Uterus (tissue), 4 donors: ENCODE measurements around the gene INSRR. TPM values are rescaled to one million over a fixed set of nuclear protein-coding genes. Genes with fewer than 3 reads are reported as not detected.

Source experiments
- DNase-seq, 2 donors: peaks; one replicate each; pipeline ENCODE4 v3.0.0-alpha.2; 2019 to 2020
- H3K27ac ChIP-seq, 2 donors: fragments of 200-600 bp; sonication (generic); 1 replicate in 1 of 2; 2 replicates in 1 of 2; pipeline ENCODE4 v1.5.1; 2016 to 2018
- H3K27me3 ChIP-seq, 2 donors: fragments of 200-600 bp; sonication (generic); one replicate each; pipeline ENCODE4 v1.5.1; 2018 to 2019; ENCODE audit warnings: control low read depth in 1 of 2
- H3K36me3 ChIP-seq, 2 donors: fragments of 200-600 bp; sonication (generic); one replicate each; pipeline ENCODE4 v1.5.1; 2019; ENCODE audit warnings: control low read depth in 1 of 2
- H3K4me1 ChIP-seq, 2 donors: fragments of 200-600 bp; sonication (generic); one replicate each; pipeline ENCODE4 v1.5.1; 2018 to 2019; ENCODE audit warnings: control low read depth in 1 of 2
- H3K4me3 ChIP-seq, 2 donors: fragments of 200-600 bp; sonication (generic); 1 replicate in 1 of 2; 2 replicates in 1 of 2; pipeline ENCODE4 v1.5.1; 2018 to 2019; ENCODE audit warnings: mild to moderate bottlenecking in 1 of 2
- H3K9me3 ChIP-seq, 2 donors: fragments of 200-600 bp; sonication (generic); one replicate each; pipeline ENCODE4 v1.5.1; 2019; ENCODE audit warnings: control low read depth in 1 of 2
- POLR2A ChIP-seq, 2 donors: fragments of 450-650 bp; IDR thresholded peaks; one replicate each; pipeline ENCODE4 v1.6.1; 2016; ENCODE audit warnings: antibody characterized with exemption in 2 of 2, mild to moderate bottlenecking in 1 of 2, moderate library complexity in 1 of 2
- intact Hi-C: fragments of 100-400 bp; cut with DNase I; formaldehyde crosslinking; loops from one replicate; pipeline ENCODE4 v1.15.1; 2023; ENCODE audit warnings: low total_unique reads
- total RNA-seq, 4 donors: library from RNA; depleted of rRNA in 3 of 4; stranded (reverse); fragments of >200 nt in 3 of 4; gene quantifications; one replicate each; pipeline versions ENCODE4 v1.1.0 to v1.2.4, GENCODE V29; 2014 to 2023
- TF ChIP-seq, protein P1 (sequence below), 4 experiments: fragments of 200-600 bp in 2 of 4; fragments of 450-650 bp in 2 of 4; sonication (generic) in 2 of 4; IDR thresholded peaks; one replicate each; pipeline ENCODE4 v1.5.1; 2016 to 2019; ENCODE audit warnings: antibody characterized with exemption in 4 of 4, mild to moderate bottlenecking in 2 of 4, moderate library complexity in 1 of 4
- donor health status: DM: yes; HTN: yes; CAD: no.

Gene INSRR
- total RNA-seq, 4 donors from 2014 or later: 1.2 TPM; not detected in 3

DNA sequence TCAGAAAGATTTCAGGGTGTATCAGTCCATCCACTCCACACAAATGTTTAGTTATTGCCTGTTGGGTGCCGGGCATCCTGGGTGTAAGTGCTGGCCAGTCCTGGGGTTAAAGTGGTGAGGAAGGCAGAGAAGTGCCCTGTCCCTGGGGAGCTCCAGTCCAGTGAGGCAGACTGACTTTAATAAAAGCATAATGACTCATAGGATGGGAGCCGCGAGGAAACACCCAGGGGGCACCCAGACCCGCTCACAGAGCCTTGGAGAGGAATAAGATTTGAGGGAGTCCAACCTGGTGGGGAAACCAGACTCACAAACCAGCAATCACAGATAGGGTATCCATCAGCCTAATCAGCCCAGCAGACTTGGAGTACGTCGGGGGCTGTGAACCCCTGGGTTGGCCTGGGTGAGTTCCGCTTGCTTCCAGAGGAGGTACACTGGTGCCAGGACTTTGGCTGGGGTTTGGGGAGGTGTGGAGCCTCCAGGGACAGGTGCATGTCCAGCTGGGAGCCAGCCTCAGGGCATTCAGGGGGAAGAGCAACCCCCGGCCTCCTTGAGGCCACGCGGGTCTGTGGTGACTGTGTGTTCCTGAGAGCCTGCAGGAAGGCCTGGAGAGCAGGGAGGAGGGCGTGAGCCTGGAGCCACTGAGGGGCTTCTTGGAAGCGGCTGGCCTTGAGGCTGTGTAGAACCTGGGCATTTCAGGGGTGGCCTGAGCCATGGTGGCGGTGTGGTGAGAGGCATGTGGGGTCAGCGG is 38.3 kb upstream of the INSRR start:
- no peak for TF ChIP-seq POLR2A (IDR thresholded peaks at IDR 0.05)
- TF ChIP-seq, protein P1, sequence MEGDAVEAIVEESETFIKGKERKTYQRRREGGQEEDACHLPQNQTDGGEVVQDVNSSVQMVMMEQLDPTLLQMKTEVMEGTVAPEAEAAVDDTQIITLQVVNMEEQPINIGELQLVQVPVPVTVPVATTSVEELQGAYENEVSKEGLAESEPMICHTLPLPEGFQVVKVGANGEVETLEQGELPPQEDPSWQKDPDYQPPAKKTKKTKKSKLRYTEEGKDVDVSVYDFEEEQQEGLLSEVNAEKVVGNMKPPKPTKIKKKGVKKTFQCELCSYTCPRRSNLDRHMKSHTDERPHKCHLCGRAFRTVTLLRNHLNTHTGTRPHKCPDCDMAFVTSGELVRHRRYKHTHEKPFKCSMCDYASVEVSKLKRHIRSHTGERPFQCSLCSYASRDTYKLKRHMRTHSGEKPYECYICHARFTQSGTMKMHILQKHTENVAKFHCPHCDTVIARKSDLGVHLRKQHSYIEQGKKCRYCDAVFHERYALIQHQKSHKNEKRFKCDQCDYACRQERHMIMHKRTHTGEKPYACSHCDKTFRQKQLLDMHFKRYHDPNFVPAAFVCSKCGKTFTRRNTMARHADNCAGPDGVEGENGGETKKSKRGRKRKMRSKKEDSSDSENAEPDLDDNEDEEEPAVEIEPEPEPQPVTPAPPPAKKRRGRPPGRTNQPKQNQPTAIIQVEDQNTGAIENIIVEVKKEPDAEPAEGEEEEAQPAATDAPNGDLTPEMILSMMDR (IDR thresholded peaks at IDR 0.05): no peak
- H3K27me3 ChIP-seq: peaks cover 0 to 4% of the 10 kb centered on the region in 2 donors
- H3K36me3 ChIP-seq: no peaks in the 10 kb centered on the region
- intact Hi-C loops: no loop called here
- DNase-seq: no peak
- H3K9me3 ChIP-seq: no peaks in the 10 kb centered on the region
- H3K4me3 ChIP-seq: no peak overlapping the region
- peak overlapping the region; percentile 90 to 97 for H3K27ac ChIP-seq
- H3K4me1 ChIP-seq: peaks cover 0 to 17% of the 10 kb centered on the region in 2 donors

DNA sequence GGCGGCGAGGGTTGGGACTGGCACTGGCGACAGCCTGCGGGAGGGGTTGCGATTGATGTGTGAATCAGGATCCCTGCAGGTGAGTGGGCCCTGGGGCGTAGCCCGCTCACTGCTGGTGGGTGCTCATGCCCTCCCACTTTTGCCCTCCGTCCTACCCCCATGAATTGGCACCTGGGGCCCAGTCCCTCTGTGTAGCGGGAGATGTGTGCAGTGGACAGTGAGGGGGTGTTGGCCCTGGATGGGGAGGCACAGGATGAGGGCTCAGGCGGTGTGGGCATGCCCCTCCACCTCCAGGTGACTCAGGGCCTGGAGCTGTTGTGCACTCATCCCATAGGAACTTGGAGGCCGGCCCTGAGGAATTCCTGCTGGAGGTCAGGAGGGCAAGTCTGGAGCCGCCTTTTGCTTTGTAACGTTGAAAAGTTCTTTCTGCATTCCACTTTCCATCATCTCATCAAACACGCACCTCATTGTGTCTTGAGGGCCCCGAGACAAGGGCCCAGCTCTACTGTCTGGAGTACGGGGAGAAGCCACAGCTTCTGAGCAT is 37.6 kb upstream of the INSRR start:
- peaks cover 0 to 17% of the 10 kb centered on the region in 2 donors for H3K4me1 ChIP-seq
- H3K9me3 ChIP-seq: no peaks in the 10 kb centered on the region
- no peak overlapping the region for H3K4me3 ChIP-seq
- DNase-seq: peak; percentile 48 to 68
- no peak for TF ChIP-seq POLR2A (IDR thresholded peaks at IDR 0.05)
- TF ChIP-seq, protein P1 (IDR thresholded peaks at IDR 0.05): no peak
- no peaks in the 10 kb centered on the region for H3K36me3 ChIP-seq
- H3K27ac ChIP-seq: peak overlapping the region; percentile 90 to 97
- intact Hi-C loops: no loop called here
- H3K27me3 ChIP-seq: peaks cover 0 to 4% of the 10 kb centered on the region in 2 donors

DNA sequence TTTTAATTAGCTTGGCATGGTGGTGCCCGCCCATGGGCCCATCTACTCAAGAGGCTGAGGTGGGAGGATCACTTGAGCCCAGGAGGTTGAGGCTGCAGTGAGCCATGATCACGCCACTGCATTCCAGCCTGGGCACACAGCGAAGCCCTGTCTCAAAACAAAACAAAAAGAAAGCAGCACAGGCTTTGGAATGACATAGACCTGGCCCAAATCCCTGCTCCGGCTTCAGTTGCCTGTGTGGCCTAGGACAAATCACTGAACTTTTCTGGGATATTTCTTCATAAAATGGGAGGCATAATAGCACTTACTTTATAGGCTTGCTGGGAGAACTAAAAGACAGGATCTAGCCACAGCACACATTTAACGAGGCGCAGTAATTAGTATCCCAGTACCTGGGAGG is 37.0 kb upstream of the INSRR start:
- peaks cover 0 to 17% of the 10 kb centered on the region in 2 donors for H3K4me1 ChIP-seq
- DNase-seq: no peak
- H3K27ac ChIP-seq: peak overlapping the region; percentile 90 to 97
- TF ChIP-seq, protein P1 (IDR thresholded peaks at IDR 0.05): no peak
- TF ChIP-seq POLR2A (IDR thresholded peaks at IDR 0.05): no peak
- no peak overlapping the region for H3K4me3 ChIP-seq
- no peaks in the 10 kb centered on the region for H3K9me3 ChIP-seq
- intact Hi-C loops: no loop called here
- H3K36me3 ChIP-seq: no peaks in the 10 kb centered on the region
- peaks cover 0 to 4% of the 10 kb centered on the region in 2 donors for H3K27me3 ChIP-seq

DNA sequence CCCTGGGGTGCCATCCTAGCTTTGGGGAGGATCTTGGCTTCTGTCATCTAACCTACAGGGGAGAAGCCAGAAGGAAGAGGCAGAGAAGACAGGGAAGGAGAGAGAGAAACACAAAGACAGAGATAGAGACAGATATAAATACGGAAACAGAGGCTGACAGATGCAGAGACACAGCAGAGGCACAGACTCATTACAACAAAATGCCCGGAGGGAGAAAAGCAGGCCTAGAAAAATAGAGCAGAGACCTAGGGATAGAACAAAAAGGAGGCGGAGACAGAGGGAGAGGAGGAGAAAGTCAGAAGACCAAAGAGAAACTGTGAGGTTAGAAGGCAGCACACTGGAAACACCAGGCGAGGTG is 36.5 kb upstream of the INSRR start:
- intact Hi-C loops: no loop called here
- DNase-seq: no peak
- no peaks in the 10 kb centered on the region for H3K9me3 ChIP-seq
- peak overlapping the region; percentile 90 to 97 for H3K27ac ChIP-seq
- no peak overlapping the region for H3K4me3 ChIP-seq
- peaks cover 0 to 4% of the 10 kb centered on the region in 2 donors for H3K27me3 ChIP-seq
- no peaks in the 10 kb centered on the region for H3K36me3 ChIP-seq
- TF ChIP-seq, protein P1 (IDR thresholded peaks at IDR 0.05): no peak
- TF ChIP-seq POLR2A (IDR thresholded peaks at IDR 0.05): no peak
- H3K4me1 ChIP-seq: peaks cover 0 to 17% of the 10 kb centered on the region in 2 donors

DNA sequence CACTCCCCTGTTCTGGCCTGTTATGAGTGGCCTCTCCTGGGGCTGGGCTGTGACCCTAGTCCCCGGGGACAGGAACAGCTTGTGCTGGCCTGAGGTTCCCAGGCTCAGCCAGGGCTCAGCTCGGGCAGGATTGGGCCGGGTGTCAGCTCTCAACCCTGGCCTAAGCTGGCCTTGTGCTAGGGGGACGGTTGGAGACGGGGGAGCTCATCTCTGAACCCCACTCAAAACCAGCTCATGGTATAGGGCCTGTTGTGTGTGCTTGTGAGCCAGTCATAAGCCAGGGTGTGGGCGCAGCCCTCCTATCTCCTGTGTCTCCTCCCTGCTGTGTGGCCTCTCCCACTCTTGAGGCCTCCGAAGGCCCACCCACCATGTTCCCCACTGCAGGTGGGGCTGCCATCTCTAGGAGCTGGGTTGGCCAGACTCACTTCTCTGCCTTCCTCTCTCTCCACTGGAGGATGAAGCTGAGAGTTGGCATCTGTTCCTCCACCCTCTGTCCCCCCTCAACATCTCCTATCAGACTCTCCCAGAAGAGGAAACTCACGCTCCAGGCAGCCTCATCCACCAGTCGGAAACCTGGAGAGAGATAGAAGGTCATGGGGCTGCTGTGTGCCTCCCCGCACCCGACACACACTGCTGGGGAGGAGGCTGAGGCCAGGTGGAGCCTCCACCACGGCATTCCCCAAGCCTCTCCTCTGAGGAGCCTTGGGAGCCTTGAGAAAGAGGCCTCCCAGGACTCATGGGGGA is 36.0 kb upstream of the INSRR start:
- TF ChIP-seq, protein P1 (IDR thresholded peaks at IDR 0.05): no peak
- peak in 1 of 2 donors; percentile 10 for TF ChIP-seq POLR2A (IDR thresholded peaks at IDR 0.05)
- H3K4me3 ChIP-seq: peak overlapping the region; percentile 43 to 53
- intact Hi-C loops: no loop called here

More for the DNA sequence above, 36.0 kb upstream of the INSRR start:
- H3K36me3 ChIP-seq: no peaks in the 10 kb centered on the region
- peaks cover 0 to 4% of the 10 kb centered on the region in 2 donors for H3K27me3 ChIP-seq
- no peaks in the 10 kb centered on the region for H3K9me3 ChIP-seq
- peak overlapping the region; percentile 90 to 97 for H3K27ac ChIP-seq
- H3K4me1 ChIP-seq: peaks cover 0 to 17% of the 10 kb centered on the region in 2 donors
- peak; percentile 50 to 56 for DNase-seq
